Gastroesophageal sphincter (tissue), 4 donors: ENCODE measurements around the gene ACOXL. TPM values are rescaled to one million over a fixed set of nuclear protein-coding genes. Genes with fewer than 3 reads are reported as not detected.

Experiments used
- ATAC-seq: fragments of 150-250 bp; one replicate; pipeline ENCODE4 v1.9.1; 2016; ENCODE audit warnings: mild to moderate bottlenecking, moderate library complexity
- H3K27ac ChIP-seq, 4 donors: fragments of 200-600 bp; sonication (generic) in 3 of 4; 1 replicate in 3 of 4; 2 replicates in 1 of 4; pipeline ENCODE4 v1.5.1; 2016 to 2019
- H3K27me3 ChIP-seq: fragments of 200-600 bp; sonication (generic); one replicate; pipeline ENCODE4 v1.5.1; 2019
- H3K36me3 ChIP-seq, 2 donors: fragments of 200-600 bp; sonication (generic); one replicate each; pipeline ENCODE4 v1.5.1; 2019; ENCODE audit warnings: control low read depth in 1 of 2
- H3K4me1 ChIP-seq, 3 donors: fragments of 200-600 bp; sonication (generic); 1 replicate in 2 of 3; 2 replicates in 1 of 3; pipeline ENCODE4 v1.5.1; 2016 to 2019; ENCODE audit warnings: control low read depth in 2 of 3
- H3K4me3 ChIP-seq, 2 donors: fragments of 200-600 bp; sonication (generic); one replicate each; pipeline ENCODE4 v1.5.1; 2019; ENCODE audit warnings: mild to moderate bottlenecking in 1 of 2, moderate library complexity in 1 of 2
- H3K9me3 ChIP-seq, 3 donors: fragments of 200-600 bp; sonication (generic); one replicate each; pipeline ENCODE4 v1.5.1; 2017 to 2019; ENCODE audit warnings: control low read depth in 2 of 3
- EP300 ChIP-seq: sonication (generic); formaldehyde crosslinking; IDR thresholded peaks from one replicate; pipeline ENCODE4 v1.6.1; 2017; ENCODE audit warnings: antibody characterized with exemption, mild to moderate bottlenecking
- POLR2A ChIP-seq, 2 donors: fragments of 450-650 bp; IDR thresholded peaks; one replicate each; pipeline ENCODE4 v1.6.1; 2017; ENCODE audit warnings: antibody characterized with exemption in 2 of 2, mild to moderate bottlenecking in 2 of 2, moderate library complexity in 1 of 2
- POLR2AphosphoS5 ChIP-seq: sonication (generic); formaldehyde crosslinking; IDR thresholded peaks from one replicate; pipeline ENCODE4 v1.6.1; 2017; ENCODE audit warnings: antibody characterized with exemption
- WGBS, 2 donors: methylation state at CpG; one replicate each; pipeline ENCODE4 v1.1.5; 2018; ENCODE audit warnings: low coverage in 1 of 2; 5-methylcytosine and 5-hydroxymethylcytosine counted together
- total RNA-seq, 4 donors: library from RNA; depleted of rRNA; stranded (reverse); fragments of >200 nt; gene quantifications; one replicate each; pipeline ENCODE4 v1.1.0, GENCODE V29; 2016
- TF ChIP-seq, protein P1 (sequence below), 4 experiments: fragments of 200-600 bp in 2 of 4; fragments of 450-650 bp in 2 of 4; sonication (generic) in 1 of 4; IDR thresholded peaks; one replicate each; pipeline ENCODE4 v1.5.1; 2017 to 2019; ENCODE audit warnings: antibody characterized with exemption in 4 of 4, mild to moderate bottlenecking in 2 of 4, moderate library complexity in 2 of 4

The ACOXL gene
- total RNA-seq, 4 donors from 2014 or later = not detected

DNA sequence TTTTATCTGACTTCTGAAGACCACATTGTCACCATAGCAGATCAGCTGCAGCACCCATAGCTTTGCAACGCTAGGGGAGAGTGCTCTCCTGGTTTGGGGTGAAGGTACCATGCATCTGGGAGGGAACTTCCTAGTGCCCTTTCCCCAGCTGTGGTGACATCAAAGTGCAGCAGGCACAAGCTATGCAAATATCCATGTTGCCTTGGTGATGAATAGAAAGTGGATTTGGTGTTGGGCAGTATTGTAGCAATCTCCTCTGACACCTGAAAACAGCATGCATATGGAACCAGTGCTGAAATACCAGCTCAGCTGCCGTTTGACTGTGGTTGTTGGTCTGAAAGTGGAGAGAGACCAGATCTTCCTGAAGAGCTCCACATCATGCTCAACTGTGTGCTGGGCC is 425.4 kb downstream of the ACOXL start:
- ATAC-seq = no peak
- peaks cover 0 to 39% (median 0%) of the 10 kb centered on the region in 3 donors for H3K4me1 ChIP-seq
- peaks cover 0 to 36% of the 10 kb centered on the region in 2 donors for H3K36me3 ChIP-seq
- no peaks in the 10 kb centered on the region for H3K9me3 ChIP-seq
- WGBS, 2 donors = 93 to 100% methylated on average over 1 to 2 of the region's 2 CpGs
- H3K4me3 ChIP-seq = no peak overlapping the region
- no peak for TF ChIP-seq POLR2A (IDR thresholded peaks at IDR 0.05)
- no peak for TF ChIP-seq POLR2AphosphoS5
- TF ChIP-seq EP300 = no peak
- TF ChIP-seq, protein P1, sequence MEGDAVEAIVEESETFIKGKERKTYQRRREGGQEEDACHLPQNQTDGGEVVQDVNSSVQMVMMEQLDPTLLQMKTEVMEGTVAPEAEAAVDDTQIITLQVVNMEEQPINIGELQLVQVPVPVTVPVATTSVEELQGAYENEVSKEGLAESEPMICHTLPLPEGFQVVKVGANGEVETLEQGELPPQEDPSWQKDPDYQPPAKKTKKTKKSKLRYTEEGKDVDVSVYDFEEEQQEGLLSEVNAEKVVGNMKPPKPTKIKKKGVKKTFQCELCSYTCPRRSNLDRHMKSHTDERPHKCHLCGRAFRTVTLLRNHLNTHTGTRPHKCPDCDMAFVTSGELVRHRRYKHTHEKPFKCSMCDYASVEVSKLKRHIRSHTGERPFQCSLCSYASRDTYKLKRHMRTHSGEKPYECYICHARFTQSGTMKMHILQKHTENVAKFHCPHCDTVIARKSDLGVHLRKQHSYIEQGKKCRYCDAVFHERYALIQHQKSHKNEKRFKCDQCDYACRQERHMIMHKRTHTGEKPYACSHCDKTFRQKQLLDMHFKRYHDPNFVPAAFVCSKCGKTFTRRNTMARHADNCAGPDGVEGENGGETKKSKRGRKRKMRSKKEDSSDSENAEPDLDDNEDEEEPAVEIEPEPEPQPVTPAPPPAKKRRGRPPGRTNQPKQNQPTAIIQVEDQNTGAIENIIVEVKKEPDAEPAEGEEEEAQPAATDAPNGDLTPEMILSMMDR (IDR thresholded peaks at IDR 0.05) = no peak
- no peaks in the 10 kb centered on the region for H3K27me3 ChIP-seq
- H3K27ac ChIP-seq = no peak overlapping the region

- no peak for ATAC-seq
- Histone ChIP-seq H3K27ac (no peak overlapping the region), H3K4me1 (peaks cover 0 to 56% (median 0%) of the 10 kb centered on the region in 3 donors), H3K4me3 (no peak overlapping the region), H3K27me3 (no peaks in the 10 kb centered on the region), H3K9me3 (no peaks in the 10 kb centered on the region), H3K36me3 (peaks cover 0 to 25% of the 10 kb centered on the region in 2 donors)
- TF ChIP-seq POLR2AphosphoS5 (no peak), POLR2A (IDR thresholded peaks at IDR 0.05) (no peak), EP300 (no peak)
- TF ChIP-seq, protein P1 (IDR thresholded peaks at IDR 0.05) = no peak
- 91 to 100% methylated on average over 2 to 4 of the region's 5 CpGs for WGBS, 2 donors
These were observed 427.3 kb downstream of the ACOXL start for GRCh38 chr2:111159641-111160040.

DNA sequence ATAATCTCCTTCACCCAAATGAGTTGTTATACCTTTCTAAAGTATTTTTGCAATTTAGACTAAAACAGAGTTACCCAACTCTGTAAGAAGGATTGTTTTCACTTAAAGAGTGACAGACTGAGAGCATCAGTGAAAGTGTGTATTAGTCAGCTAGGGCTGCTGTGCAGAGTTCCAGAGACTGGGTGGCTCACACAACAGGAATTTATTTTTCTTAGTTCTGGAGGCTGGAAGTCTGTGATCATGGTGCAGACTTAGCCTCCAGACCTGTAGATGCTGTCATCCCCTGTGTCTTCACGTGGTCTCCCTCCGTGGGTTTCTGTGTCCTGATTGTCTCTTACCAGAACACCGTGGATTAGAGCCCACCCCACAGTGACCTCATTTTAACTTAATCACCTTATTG is 428.4 kb downstream of the ACOXL start:
- Histone ChIP-seq H3K27ac (no peak overlapping the region), H3K27me3 (no peaks in the 10 kb centered on the region), H3K4me1 (peaks cover 0 to 65% (median 4%) of the 10 kb centered on the region in 3 donors), H3K36me3 (peaks cover 0 to 24% of the 10 kb centered on the region in 2 donors), H3K9me3 (no peaks in the 10 kb centered on the region), H3K4me3 (no peak overlapping the region)
- WGBS, 2 donors = 70% methylated on average over 3 of the region's 3 CpGs; no CpG with 5 or more reads in 1 of the 2 donors
- peak; percentile 22 for ATAC-seq
- TF ChIP-seq POLR2A (IDR thresholded peaks at IDR 0.05) (no peak), POLR2AphosphoS5 (peak; percentile 49)

DNA sequence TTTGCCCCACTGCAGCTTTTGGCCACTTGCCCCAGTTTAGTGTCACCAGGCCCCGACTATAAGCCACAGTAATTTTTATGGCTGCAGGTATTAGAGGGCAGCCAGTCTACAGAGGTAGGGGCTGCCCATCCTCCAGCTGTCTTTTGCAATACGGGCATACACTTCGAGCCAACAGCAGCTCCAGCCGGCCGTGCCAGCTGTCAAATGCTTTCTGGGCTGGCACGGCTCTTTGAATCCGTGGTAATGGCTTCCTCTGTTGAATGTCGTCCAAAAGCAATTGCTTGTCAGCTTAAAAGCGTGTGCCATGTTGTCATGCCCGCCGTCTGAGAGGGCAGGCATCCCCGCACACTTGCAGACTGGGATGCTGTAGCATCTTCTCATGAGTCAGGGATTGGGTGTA is 429.6 kb downstream of the ACOXL start:
- Histone ChIP-seq H3K4me1 (peaks cover 0 to 65% (median 4%) of the 10 kb centered on the region in 3 donors), H3K27me3 (no peaks in the 10 kb centered on the region), H3K27ac (no peak overlapping the region), H3K9me3 (no peaks in the 10 kb centered on the region), H3K36me3 (peaks cover 0 to 30% of the 10 kb centered on the region in 2 donors), H3K4me3 (no peak overlapping the region)
- 30 to 51% methylated on average over 2 to 8 of the region's 12 CpGs for WGBS, 2 donors
- peak; percentile 79 for ATAC-seq
- TF ChIP-seq EP300 = no peak
- TF ChIP-seq, protein P1 (IDR thresholded peaks at IDR 0.05) = no peak
- peak; percentile 80 for TF ChIP-seq POLR2AphosphoS5
- no peak for TF ChIP-seq POLR2A (IDR thresholded peaks at IDR 0.05)

GRCh38 chr2:111162718-111163331 is 430.5 kb downstream of the ACOXL start:
- peaks cover 0 to 23% of the 10 kb centered on the region in 2 donors for H3K36me3 ChIP-seq
- 42 to 56% methylated on average over 4 to 5 of the region's 12 CpGs for WGBS, 2 donors
- H3K9me3 ChIP-seq = no peaks in the 10 kb centered on the region
- peaks cover 0 to 65% (median 4%) of the 10 kb centered on the region in 3 donors for H3K4me1 ChIP-seq
- no peak for ATAC-seq
- H3K27ac ChIP-seq = no peak overlapping the region
- TF ChIP-seq, protein P1 (IDR thresholded peaks at IDR 0.05) = no peak
- TF ChIP-seq EP300 = no peak
- no peak for TF ChIP-seq POLR2A (IDR thresholded peaks at IDR 0.05)
- TF ChIP-seq POLR2AphosphoS5 = no peak
- no peaks in the 10 kb centered on the region for H3K27me3 ChIP-seq
- H3K4me3 ChIP-seq = no peak overlapping the region
